NCI-H1930 (cell line): Measurements from ENCODE around the gene PTPN4.
"Not testable (repeated sequence)": the region's sequence is repeated elsewhere in the genome, so short reads cannot be mapped to it uniquely, and the experiment has no call there.

Source experiments
- DNase-seq, 2 experiments: peaks; one replicate each; lab custom pipeline; 2025; lab: John Stamatoyannopoulos, UW

Gene PTPN4

GRCh38 chr2:120020554-120020953 lies 260.8 kb downstream of the PTPN4 start:
- DNase-seq = no peak

DNA sequence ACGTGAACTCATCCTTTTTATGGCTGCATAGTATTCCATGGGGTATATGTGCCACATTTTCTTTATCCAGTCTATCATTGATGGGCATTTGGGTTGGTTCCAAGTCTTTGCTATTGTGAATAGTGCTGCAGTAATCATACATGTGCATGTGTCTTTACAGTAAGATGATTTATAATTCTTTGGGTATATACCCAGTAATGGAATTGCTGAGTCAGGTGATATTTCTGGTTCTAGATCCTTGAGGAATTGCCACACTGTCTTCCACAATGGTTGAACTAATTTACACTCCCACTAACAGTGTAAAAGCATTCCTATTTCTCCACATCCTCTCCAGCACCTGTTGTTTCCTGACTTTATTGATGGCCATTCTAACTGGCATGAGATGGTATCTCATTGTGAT lies 262.8 kb downstream of the PTPN4 start:
- DNase-seq = not testable (repeated sequence)

DNA sequence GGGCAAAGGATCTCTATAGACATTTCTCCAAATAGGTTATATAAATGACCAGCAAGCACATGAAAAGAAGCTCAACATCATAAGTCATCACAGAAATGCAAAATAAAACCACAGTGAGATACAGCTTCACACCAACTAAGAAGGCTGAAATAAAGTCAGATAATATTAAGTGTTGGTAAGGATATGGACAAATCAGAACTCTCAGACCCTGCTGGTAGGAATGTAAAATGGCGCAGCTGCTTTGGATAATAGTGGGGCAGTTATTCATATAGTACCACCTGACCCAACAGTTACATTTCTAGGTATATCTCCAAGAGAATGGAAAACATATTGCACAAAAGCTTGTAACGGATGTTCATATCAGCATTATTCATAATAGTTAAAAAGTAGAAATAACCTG lies 267.2 kb downstream of the PTPN4 start:
- DNase-seq = no peak

- no peak for DNase-seq
Observed at GRCh38 chr2:120028795-120029194, 269.1 kb downstream of the PTPN4 start.

DNA sequence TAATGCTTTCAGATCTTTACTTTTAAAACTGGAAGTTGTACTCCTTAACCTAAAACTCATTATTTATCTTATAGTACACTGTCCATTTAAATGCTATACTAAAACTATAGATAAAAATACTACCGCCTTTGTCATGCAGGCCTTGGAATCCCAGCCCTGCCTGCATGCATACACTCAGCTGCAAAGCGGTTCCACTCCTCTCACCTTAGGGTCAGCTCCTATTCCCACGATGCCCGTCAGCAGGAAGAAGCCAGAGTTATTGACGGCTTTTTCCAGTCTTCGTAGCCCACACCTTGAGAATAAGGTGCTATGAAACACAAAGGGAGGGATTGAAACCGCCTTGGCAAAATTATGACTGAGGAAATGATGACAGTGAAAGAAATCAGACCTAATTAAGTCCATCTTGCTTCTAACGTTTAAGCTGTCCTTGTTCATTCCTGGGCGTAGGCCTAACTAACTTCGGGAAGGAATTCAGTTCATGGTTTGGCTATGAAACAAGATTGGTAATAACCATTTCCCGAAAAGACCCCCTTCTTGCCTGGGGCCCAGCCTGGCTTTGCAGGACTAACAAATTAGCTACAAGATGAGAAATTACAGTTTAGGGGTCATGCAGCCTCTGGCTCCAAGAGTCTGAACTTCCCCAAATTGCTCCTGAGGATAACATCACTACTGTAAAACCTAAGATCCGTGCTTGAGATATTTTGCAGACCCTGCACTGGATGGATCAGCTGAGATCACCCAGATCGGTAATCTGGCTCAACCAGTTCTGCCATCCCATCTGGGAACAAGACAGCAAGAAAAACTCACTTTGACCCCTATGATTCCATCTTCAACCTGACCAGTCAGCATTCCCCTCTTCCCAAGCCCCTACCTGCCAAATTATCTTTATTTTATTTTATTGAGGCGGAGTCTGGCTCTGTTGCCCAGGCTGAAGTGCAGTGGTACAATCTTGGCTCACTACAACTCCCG lies 270.2 kb downstream of the PTPN4 start:
- DNase-seq = no peak

GRCh38 chr2:120032297-120032696 lies 272.6 kb downstream of the PTPN4 start:
- DNase-seq = no peak
